Activated T-cell treated with anti-CD3 and anti-CD28 coated beads for 1 hour (primary cell): ENCODE data around the gene DDAH1.

Source experiments
- DNase-seq: peaks from one replicate; pipeline ENCODE4 v3.0.0-alpha.2; 2020; ENCODE audit warnings: low read depth

DDAH1 gene

DNA sequence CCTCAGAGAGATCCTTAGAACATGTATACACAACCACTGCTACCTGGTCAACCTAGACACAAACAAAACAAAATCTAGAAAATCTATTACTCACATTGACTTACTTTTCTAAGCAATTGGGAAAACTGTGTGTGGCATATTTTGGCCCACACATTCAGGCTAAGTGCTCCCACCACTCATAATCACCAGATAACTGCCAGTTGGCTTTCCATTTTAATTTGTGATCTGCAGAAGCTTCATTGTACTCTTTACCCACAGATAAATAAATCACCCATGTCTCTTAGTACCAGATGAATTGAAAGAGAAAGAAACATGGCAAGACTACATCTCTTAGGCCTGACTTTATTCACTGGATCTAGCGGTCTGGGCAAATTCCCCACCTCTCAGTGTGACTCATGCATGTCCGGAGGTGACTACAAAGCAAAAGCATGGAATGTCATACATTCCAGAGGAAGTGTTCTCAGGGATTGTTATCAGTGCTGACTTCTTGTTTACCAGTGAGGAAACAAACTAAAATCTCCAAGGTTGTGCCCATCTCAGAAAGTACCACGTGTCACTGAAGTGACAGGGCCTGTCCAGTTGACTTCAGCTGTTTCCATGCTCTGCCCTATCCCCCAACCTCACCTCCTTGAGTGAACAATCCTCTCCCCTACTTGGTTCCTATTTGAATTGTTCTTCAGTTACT lies 136.1 kb downstream of the DDAH1 start:
- DNase-seq: no peak

- DNase-seq: no peak
These were observed 137.2 kb downstream of the DDAH1 start for GRCh38 chr1:85327759-85328158.

GRCh38 chr1:85326851-85327250 lies 138.1 kb downstream of the DDAH1 start:
- DNase-seq: no peak

GRCh38 chr1:85326336-85326735 lies 138.6 kb downstream of the DDAH1 start:
- no peak for DNase-seq

GRCh38 chr1:85325920-85326319 lies 139.0 kb downstream of the DDAH1 start:
- DNase-seq: no peak

DNA sequence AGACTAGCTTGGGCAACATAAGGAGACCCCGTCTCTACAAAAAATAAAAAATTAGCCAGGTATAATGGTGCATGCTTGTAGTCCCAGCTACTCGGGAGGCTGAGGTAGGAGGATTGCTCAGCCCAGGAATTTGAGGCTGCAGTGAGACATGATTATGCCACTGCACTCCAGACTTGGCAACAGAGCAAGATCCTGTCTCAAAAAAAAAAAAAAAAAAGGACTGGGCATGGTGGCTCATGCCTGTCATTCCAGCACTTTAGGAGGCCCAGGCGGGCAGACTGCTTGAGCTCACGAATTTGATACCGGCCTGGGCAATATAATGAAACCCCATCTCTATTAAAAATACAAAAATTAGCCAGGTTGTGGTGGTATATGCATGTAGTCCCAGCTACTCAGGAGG lies 141.2 kb downstream of the DDAH1 start:
- no peak for DNase-seq

GRCh38 chr1:85322655-85323054 lies 142.3 kb downstream of the DDAH1 start:
- DNase-seq: no peak

DNA sequence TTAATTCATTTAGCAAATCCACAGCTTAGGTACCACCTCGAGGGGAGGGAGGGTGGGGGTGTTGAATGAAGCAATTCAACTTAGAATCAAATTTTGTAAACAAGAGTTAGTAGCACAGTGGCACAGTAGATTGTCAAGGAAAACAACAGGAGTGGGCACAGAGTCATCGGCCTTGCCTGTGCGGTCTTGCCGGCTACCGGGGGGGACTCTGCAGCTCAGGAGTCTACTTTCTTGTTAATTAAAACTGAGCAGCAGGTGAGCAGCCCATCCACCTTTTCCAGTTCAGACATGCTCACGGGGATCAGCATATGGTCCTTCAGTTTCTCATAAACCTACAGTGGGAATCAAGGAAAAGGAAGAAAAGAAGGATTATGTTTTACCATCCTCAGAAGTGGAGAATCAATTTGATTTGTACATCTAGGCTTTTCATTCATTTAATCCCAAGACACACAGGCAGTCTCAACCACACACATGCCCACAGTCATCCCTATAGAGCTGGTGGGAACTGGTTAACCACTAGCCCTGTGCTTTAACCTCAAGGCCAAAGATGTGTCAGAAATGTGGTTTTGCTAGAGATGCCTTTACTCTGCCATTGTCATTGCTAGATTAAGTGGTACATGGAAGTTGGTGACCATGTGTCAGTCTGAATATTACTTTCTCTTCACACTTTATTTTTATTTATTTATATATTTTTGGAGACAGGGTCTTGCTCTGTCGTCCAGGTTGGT lies 143.6 kb downstream of the DDAH1 start:
- no peak for DNase-seq

DNA sequence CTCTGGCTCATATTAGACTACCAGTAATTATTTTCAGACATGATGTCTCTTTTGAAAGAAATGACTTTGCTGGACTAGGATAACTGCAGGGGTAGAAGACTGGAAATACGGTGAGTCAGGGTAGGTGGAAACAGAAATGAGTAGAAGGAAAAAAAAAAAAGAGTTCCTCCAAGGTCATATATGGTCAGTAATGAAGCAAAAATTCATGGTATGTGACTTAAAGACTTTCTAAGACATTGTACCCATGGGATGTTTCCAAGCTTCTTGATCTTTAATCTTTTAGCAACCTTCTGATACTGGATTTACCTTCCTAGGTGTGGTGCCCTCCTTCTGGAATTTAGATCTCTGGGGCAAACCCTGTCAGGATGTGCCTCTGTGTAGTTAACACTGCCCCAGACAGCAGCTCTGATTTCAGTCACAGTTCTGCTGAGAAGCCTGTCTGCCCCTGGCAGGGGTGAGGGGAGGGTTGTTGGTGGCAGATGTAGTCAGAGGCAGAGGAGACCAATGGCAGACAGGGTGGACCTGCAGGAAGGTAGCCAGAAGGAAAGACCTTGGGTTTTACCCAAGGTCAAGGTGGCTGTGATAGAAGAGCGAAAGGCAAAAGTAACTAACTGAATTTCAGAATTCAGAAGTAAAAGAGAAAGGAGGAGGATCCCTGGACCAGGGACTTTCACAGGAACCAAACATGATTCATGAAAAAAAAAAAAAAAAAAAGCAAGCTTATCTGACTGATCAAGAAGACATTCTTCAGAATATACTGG lies 144.4 kb downstream of the DDAH1 start:
- DNase-seq: no peak

DNA sequence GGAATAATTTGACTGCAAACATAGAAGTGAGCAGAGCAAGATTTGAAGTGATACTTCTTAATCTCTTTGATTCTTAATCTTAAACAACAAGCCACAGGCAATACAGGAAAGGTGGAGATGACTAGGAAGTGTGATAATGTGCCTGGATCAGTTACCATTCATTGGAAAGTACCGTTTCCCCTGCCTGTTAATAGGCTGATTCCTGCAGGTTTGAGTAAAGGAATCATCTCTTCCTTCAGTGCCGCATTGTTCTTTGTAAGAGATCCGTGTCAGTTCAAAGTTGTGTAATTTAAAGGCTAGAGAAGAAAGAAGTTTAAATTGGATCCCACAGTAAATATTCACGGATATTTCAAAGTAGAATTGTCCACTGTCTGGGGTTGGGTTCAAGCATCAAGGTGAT lies 145.0 kb downstream of the DDAH1 start:
- no peak for DNase-seq

DNA sequence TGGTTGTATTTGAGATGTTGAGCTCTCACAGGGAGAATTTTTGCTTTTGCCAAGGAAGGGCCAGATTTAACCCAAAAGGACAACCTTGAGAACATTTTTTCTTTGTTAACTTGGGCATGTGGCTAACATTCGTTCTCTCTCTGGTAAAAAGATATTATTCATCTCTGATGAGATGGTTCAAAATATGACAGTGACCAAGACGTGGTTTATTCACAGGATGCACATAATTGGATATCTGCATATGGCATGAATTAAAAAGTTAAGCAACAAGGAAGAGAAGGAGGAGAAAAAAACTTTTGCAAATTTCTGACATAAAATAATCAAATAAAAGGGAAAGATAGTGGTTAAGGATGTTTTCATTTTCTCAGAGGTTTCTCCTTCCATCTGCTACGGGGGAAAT lies 145.5 kb downstream of the DDAH1 start:
- no peak for DNase-seq

DNA sequence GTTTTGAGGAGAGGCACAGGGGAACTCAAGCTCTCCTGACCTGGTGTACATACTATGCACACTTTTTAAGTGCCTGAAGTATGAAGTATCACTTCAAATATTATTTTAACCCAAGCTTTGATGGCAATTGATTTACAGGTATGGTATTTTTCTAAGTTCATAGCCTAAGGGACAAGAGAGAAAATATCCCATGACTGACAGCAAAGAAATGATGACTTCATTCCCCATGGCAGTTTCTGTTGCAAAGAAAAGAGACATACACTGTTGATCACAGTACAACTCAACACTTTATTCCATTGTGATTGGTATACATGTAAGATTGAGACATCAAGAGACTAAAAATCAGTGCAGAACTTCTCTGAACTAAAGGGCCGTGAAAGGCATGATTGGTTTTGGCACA lies 146.7 kb downstream of the DDAH1 start:
- no peak for DNase-seq

DNA sequence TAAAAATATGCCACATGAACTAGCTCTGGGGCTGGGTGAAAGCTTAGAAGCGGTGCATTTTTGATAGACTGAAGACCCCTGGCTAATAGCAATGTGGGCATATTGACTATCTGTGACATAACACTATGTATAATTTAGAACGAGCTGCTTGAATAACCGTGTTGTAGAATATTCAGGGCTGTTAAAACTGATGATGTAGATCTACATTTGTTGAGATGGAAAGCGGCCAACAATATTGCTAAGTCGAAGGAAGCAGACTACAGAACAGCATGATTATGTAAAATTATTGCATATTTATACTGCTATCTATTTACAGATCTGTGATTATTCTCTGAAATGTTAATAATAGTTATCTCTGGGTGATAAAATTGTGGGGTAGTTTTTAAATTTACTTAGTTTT lies 147.4 kb downstream of the DDAH1 start:
- DNase-seq: no peak

- no peak for DNase-seq
These were observed 148.6 kb downstream of the DDAH1 start for GRCh38 chr1:85316321-85316720.

- no peak for DNase-seq
These were observed 149.2 kb downstream of the DDAH1 start for GRCh38 chr1:85315789-85316188.

- DNase-seq: no peak
These were observed 150.2 kb downstream of the DDAH1 start for GRCh38 chr1:85314726-85315125.

DNA sequence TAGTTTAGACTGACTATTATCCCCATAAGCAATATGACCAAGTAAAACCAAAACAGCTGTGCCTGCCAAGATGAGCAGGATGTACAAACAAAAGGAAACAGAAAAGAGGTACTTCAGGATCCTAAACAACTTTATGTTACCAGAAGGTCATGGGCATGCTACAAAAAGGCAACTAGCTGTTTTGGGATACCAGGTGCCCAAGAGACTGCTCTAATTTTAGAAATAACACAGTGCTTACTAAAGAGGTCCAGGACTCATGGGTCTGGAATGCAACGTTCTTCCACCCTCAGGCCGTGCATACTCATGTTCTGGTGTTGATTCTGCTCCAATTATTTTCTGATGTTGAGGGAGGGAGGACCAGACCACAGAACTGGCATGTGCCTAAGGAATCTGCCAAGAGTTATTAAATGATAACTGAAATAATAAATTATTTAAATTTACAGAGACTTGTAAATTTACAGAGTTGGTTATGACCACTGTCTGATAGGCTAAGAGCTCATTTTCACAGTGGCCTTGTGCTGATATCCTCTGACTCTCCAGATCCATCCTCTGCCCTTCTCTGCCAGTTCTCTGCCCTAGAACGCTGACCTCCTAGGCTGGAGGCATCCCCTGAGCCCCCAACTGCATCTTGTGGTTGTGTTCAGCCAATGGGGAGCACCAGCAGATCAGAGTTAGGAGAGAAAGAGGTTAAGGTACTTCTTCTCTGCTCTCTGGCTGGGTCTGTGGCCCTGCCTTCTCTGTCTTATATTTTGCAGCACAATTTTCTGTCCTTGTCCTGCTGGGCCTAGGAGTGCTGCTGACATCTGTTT lies 150.9 kb downstream of the DDAH1 start:
- no peak for DNase-seq

GRCh38 chr1:85311818-85312217 lies 153.1 kb downstream of the DDAH1 start:
- DNase-seq: no peak

- no peak for DNase-seq
These were observed 156.1 kb downstream of the DDAH1 start for GRCh38 chr1:85308833-85309350.

DNA sequence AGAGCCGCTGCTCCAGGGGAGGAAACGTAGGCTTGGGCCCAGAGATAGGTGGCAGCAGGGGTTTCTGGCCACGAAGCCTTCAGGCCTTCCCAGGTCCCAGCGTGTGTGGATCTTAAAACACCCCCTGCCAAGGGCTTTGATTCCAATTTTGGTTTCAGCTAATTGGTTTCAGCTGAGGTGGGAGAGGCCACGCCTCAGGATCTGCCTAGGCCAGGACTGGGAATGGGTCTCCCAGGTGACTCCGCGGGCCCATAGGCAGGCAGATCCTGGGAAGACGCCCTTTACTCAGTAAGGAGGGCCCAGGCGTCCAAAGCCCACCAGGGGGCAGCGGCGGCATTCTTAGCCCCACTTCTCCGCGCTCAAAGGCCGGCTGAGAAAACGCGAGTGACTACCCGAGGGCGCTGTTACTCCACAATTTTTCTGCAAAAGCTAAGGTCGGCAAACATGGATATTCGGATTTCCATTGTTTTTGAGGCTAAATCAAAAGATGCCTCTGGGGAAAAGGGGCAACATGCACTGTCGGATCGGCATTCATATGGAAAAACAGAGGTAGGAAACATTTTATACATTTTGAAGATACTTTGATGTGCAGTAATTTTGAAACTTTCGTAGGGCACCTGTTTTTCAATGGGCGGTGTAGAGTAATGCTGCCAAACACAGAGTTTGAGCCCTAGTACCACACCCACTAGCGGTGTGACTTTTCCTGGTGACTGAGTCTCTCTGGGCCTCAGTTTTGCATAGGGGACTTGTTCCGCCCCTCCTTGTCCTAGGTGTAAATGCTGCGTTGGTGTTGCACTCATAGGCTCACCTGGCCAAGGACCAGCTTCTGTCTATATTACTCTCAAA lies 156.7 kb downstream of the DDAH1 start:
- peak; percentile 52 for DNase-seq

DNA sequence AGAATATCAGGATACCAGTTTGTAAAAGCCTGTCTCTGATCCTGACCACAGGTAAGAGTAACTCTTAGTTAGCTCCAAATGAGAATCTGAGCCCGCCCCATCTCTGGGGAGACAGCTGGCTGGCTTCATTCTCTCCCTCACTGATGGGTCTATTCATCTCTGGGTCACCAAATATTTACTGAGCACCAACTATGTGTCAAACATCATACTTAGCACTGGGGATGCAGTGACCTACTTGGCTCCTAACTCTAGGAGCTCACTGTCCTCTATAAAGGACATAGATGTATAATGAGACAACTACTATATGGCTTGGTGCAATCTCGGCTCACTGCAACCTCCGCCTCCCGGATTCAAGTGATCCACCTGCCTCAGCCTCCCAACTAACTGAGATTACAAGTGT lies 158.7 kb downstream of the DDAH1 start:
- no peak for DNase-seq
